ENCODE data around the gene SCAMP2. TPM values are rescaled to one million over a fixed set of nuclear protein-coding genes. Genes with fewer than 3 reads are reported as not detected.
A peak's percentile ranks its signal among the peaks of the same experiment; 100 is the strongest.

SCAMP2 gene
- total RNA-seq, 1 experiment from 2014 or later = 94.4 TPM

- POLR2A ChIA-PET (ENCODE audit: low non-redundant PET) = interaction anchor here (0.6 kb wide), 1 partner anchor 14 kb away, joined by 3 read pairs; no protein-coding TSS in a partner anchor
- H3K4me3 ChIP-seq (ENCODE audit: low read depth, low read length, poor library complexity, severe bottlenecking) = peak overlapping the region; percentile 90
- no TSS peak for BruUV-seq (replicated peaks)
- no peaks in the 10 kb centered on the region for H3K27me3 ChIP-seq (replicated peaks; ENCODE audit: insufficient read depth, low read depth, low read length, poor library complexity)
- H3K9me3 ChIP-seq (ENCODE audit: low read depth, low read length, poor library complexity, severe bottlenecking) = no peaks in the 10 kb centered on the region
- CTCF ChIA-PET = interaction anchor here (0.6 kb wide), 1 partner anchor 578 kb away, joined by 5 read pairs; the partner anchor contains the start of gene SIN3A
- peaks cover 25% of the 10 kb centered on the region for H3K4me1 ChIP-seq (ENCODE audit: insufficient read depth, low read length, poor library complexity, severe bottlenecking)
- intact Hi-C loops (cut with micrococcal nuclease; ENCODE audit: unreplicated experiment) = no loop called here
- no peaks in the 10 kb centered on the region for H3K36me3 ChIP-seq (ENCODE audit: insufficient read depth, low read length, poor library complexity, severe bottlenecking)
- peak; percentile 62 for DNase-seq (ENCODE audit: low spot score)
- H3K27ac ChIP-seq (ENCODE audit: low read depth, low read length, poor library complexity, severe bottlenecking) = peak overlapping the region; percentile 79
- TF ChIP-seq, protein P1, sequence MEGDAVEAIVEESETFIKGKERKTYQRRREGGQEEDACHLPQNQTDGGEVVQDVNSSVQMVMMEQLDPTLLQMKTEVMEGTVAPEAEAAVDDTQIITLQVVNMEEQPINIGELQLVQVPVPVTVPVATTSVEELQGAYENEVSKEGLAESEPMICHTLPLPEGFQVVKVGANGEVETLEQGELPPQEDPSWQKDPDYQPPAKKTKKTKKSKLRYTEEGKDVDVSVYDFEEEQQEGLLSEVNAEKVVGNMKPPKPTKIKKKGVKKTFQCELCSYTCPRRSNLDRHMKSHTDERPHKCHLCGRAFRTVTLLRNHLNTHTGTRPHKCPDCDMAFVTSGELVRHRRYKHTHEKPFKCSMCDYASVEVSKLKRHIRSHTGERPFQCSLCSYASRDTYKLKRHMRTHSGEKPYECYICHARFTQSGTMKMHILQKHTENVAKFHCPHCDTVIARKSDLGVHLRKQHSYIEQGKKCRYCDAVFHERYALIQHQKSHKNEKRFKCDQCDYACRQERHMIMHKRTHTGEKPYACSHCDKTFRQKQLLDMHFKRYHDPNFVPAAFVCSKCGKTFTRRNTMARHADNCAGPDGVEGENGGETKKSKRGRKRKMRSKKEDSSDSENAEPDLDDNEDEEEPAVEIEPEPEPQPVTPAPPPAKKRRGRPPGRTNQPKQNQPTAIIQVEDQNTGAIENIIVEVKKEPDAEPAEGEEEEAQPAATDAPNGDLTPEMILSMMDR (conservative IDR thresholded peaks at IDR 0.05; ENCODE audit: low read depth, low read length) = no peak
- TF ChIP-seq EZH2 (IDR thresholded peaks at IDR 0.05; ENCODE audit: borderline replicate concordance, low read depth, low read length, poor library complexity, severe bottlenecking) = no peak
Measured at GRCh38 chr15:74873756-74874424, 725 bp upstream of the SCAMP2 start.

- peaks cover 25% of the 10 kb centered on the region for H3K4me1 ChIP-seq (ENCODE audit: insufficient read depth, low read length, poor library complexity, severe bottlenecking)
- peak overlapping the region; percentile 90 for H3K4me3 ChIP-seq (ENCODE audit: low read depth, low read length, poor library complexity, severe bottlenecking)
- ChIA-PET POLR2A (ENCODE audit: low non-redundant PET) (no interaction called here), CTCF (no interaction called here)
- DNase-seq (ENCODE audit: low spot score) = no peak
- intact Hi-C loops (cut with micrococcal nuclease; ENCODE audit: unreplicated experiment) = no loop called here
- H3K27ac ChIP-seq (ENCODE audit: low read depth, low read length, poor library complexity, severe bottlenecking) = peak overlapping the region; percentile 97
- peaks cover 10% of the 10 kb centered on the region for H3K36me3 ChIP-seq (ENCODE audit: insufficient read depth, low read length, poor library complexity, severe bottlenecking)
- BruUV-seq (replicated peaks) = TSS peak; percentile 40
- TF ChIP-seq EZH2 (IDR thresholded peaks at IDR 0.05; ENCODE audit: borderline replicate concordance, low read depth, low read length, poor library complexity, severe bottlenecking) = no peak
- TF ChIP-seq, protein P1 (conservative IDR thresholded peaks at IDR 0.05; ENCODE audit: low read depth, low read length) = no peak
- H3K27me3 ChIP-seq (replicated peaks; ENCODE audit: insufficient read depth, low read depth, low read length, poor library complexity) = no peaks in the 10 kb centered on the region
- peaks cover 9% of the 10 kb centered on the region for H3K9me3 ChIP-seq (ENCODE audit: low read depth, low read length, poor library complexity, severe bottlenecking)
Measured at GRCh38 chr15:74872702-74873035, 496 bp downstream of the SCAMP2 start.

DNA sequence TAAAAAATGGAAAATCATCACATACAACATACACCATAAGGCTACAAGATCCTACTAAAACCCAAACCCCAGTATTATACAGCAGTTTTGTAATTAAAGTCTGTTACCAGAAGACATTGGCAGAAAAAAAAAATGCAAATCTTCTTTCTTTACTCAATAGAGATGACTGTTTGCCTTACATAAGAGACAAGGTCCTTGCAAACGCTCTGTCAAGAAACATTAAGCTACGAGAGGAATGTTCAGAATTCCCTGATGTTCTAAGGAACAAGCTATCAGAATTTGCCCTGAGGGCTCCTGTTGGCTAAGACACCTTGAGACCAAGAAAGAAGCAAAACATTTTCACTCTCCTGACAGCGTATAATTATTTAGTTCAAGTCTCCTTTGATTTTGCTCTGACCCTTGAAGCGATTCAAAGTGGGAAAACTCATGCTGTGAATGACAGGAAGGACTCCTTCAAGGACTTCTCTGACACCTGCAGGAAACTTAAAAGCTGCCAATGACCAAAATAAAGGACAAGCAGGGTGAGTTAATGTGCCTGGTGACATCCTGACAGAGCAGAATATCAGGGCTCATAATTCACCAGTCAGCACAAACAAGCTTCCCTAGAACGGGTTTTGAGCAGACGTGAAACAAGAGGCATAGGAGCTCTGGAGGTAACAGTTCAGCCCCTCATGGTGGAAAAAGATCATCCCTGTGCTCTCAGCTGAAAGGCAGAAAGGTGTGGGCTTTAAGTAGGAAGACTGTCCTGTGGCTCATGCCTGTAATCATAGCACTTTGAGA is 2.5 kb downstream of the SCAMP2 start:
- intact Hi-C loops (cut with micrococcal nuclease; ENCODE audit: unreplicated experiment) = no loop called here
- Histone ChIP-seq H3K36me3 (ENCODE audit: insufficient read depth, low read length, poor library complexity, severe bottlenecking) (peaks cover 14% of the 10 kb centered on the region), H3K4me1 (ENCODE audit: insufficient read depth, low read length, poor library complexity, severe bottlenecking) (peaks cover 32% of the 10 kb centered on the region), H3K9me3 (ENCODE audit: low read depth, low read length, poor library complexity, severe bottlenecking) (peaks cover 9% of the 10 kb centered on the region), H3K27me3 (replicated peaks; ENCODE audit: insufficient read depth, low read depth, low read length, poor library complexity) (no peaks in the 10 kb centered on the region), H3K27ac (ENCODE audit: low read depth, low read length, poor library complexity, severe bottlenecking) (peak overlapping the region; percentile 69), H3K4me3 (ENCODE audit: low read depth, low read length, poor library complexity, severe bottlenecking) (peak overlapping the region; percentile 7)
- TF ChIP-seq EZH2 (IDR thresholded peaks at IDR 0.05; ENCODE audit: borderline replicate concordance, low read depth, low read length, poor library complexity, severe bottlenecking) = no peak
- TF ChIP-seq, protein P1 (conservative IDR thresholded peaks at IDR 0.05; ENCODE audit: low read depth, low read length) = no peak
- ChIA-PET POLR2A (ENCODE audit: low non-redundant PET) (no interaction called here), CTCF (interaction anchor here (0.6 to 1.4 kb wide), 2 partner anchors 31 to 106 kb away, joined by 3 to 4 read pairs; no protein-coding TSS in a partner anchor)
- TSS peak; percentile 77 for BruUV-seq (replicated peaks)
- DNase-seq (ENCODE audit: low spot score) = no peak
